Measurements from ENCODE around the gene SAMD8.
"Not testable (repeated sequence)": the region's sequence is repeated elsewhere in the genome, so short reads cannot be mapped to it uniquely, and the experiment has no call there.

DNA sequence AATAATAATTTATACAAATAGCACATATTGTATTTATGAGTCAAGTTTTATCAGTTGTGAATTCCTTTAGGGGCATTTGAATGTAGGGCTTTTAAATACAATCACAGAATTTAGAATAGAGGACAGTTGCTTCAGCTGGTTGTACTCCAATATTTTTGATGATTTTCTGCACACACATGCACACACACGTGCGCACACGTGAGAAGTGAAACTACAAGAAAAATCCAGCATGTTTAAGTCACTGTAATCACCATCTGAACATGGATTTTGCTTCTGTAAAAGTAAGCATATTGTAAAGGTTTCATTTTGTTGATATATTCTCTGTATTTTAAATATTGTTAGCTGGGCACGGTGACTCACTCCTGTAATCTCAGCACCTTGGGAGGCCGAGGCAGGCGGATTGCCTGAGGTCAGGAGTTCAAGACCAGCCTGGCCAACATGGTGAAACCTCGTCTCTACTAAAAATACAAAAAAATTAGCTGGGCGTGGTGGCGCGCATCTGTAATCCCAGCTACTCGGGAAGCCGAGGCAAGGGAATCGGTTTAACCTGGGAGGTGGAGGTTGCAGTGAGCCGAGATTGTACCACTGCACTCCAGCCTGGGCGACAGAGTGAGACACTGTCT lies 8.1 kb downstream of the SAMD8 start:
- TF ChIP-seq, protein P1, sequence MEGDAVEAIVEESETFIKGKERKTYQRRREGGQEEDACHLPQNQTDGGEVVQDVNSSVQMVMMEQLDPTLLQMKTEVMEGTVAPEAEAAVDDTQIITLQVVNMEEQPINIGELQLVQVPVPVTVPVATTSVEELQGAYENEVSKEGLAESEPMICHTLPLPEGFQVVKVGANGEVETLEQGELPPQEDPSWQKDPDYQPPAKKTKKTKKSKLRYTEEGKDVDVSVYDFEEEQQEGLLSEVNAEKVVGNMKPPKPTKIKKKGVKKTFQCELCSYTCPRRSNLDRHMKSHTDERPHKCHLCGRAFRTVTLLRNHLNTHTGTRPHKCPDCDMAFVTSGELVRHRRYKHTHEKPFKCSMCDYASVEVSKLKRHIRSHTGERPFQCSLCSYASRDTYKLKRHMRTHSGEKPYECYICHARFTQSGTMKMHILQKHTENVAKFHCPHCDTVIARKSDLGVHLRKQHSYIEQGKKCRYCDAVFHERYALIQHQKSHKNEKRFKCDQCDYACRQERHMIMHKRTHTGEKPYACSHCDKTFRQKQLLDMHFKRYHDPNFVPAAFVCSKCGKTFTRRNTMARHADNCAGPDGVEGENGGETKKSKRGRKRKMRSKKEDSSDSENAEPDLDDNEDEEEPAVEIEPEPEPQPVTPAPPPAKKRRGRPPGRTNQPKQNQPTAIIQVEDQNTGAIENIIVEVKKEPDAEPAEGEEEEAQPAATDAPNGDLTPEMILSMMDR (IDR thresholded peaks at IDR 0.05), result not testable (repeated sequence)
- TF ChIP-seq POLR2A (IDR thresholded peaks at IDR 0.05), result not testable (repeated sequence)
